SH-SY5Y (cell line): ENCODE results near the gene SGMS1.

Experiments
- GATA2 ChIP-seq: IDR thresholded peaks from 2 replicates; pipeline ENCODE4 v1.6.1; 2011; ENCODE audit warnings: mild to moderate bottlenecking, low read depth, low read length
- GATA3 ChIP-seq: IDR thresholded peaks from 2 replicates; pipeline ENCODE4 v1.6.1; 2011; ENCODE audit warnings: low read depth, mild to moderate bottlenecking, low read length, moderate library complexity

DNA sequence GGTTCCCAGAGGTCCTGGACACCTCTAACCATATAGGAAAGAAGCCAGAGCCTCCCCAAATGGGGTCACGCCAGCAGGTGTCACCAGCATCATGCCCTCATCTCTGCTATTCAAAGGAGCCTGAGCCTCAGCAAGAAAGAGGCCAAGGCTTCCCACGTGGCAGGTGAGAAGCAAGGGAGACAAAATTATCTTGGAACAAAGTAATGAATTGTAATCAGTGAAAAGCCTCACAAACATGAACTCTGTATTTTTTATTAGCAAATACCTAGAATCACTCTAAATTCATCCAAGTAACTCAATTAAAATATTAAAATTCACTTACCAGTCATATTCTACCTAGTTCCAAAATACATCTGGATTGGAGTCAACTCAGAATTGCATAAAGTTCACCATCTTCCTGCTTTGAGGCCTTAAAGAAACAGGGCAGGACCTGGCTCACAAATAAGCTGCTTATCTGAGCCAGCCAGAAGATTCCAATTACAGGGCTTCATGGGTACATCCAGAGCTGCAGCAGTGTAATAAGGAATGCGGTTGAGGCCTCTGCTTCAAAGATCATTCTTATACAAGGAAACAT, 68.7 kb downstream of the SGMS1 start:
- TF ChIP-seq GATA2, result no peak
- TF ChIP-seq GATA3, result no peak
